MM.1S (cell line): ENCODE results near the gene USP30.

Experiments used
- DNase-seq: peaks from one replicate; pipeline ENCODE4 v3.0.0-alpha.2; 2015
- H2AFZ ChIP-seq: fragments of 300-600 bp; sonication (generic); 2 replicates; pipeline ENCODE4 v1.6.0; 2016; ENCODE audit warnings: antibody characterized with exemption, low read length
- H3F3A ChIP-seq: fragments of 300-600 bp; sonication (generic); 2 replicates; pipeline ENCODE4 v1.6.1; 2016; ENCODE audit warnings: mild to moderate bottlenecking, antibody characterized with exemption, low read length, moderate library complexity, mixed read lengths; ENCODE audit not compliant: insufficient read depth
- H3K27ac ChIP-seq: fragments of 300-600 bp; sonication (generic); 2 replicates; pipeline ENCODE4 v1.5.1; 2016; ENCODE audit warnings: mild to moderate bottlenecking, low read length
- H3K27me3 ChIP-seq: fragments of 300-600 bp; sonication (generic); replicated peaks from 2 replicates; pipeline ENCODE4 v1.6.0; 2016; ENCODE audit warnings: low read length; ENCODE audit not compliant: insufficient read depth
- H3K36me3 ChIP-seq: fragments of 300-600 bp; sonication (generic); replicated peaks from 2 replicates; pipeline ENCODE4 v1.6.1; 2016; ENCODE audit warnings: mild to moderate bottlenecking, low read length, mixed read lengths; ENCODE audit not compliant: insufficient read depth
- H3K4me1 ChIP-seq: fragments of 300-600 bp; sonication (generic); 2 replicates; pipeline ENCODE4 v1.6.1; 2016; ENCODE audit warnings: low read length, mixed read lengths
- H3K4me2 ChIP-seq: fragments of 300-600 bp; sonication (generic); 2 replicates; pipeline ENCODE4 v1.6.0; 2016; ENCODE audit warnings: low read depth, low read length
- H3K4me3 ChIP-seq: fragments of 300-600 bp; sonication (generic); 2 replicates; pipeline ENCODE4 v1.5.1; 2016; ENCODE audit warnings: low read length, mixed read lengths
- H3K79me2 ChIP-seq: fragments of 300-600 bp; sonication (generic); 2 replicates; pipeline ENCODE4 v1.6.1; 2016; ENCODE audit warnings: mixed run types, low read length, mixed read lengths
- H3K9ac ChIP-seq: fragments of 300-600 bp; sonication (generic); 2 replicates; pipeline ENCODE4 v1.6.1; 2016; ENCODE audit warnings: low read length, mixed read lengths
- H3K9me2 ChIP-seq: fragments of 300-600 bp; sonication (generic); replicated peaks from 2 replicates; pipeline ENCODE4 v1.6.1; 2016; ENCODE audit warnings: mild to moderate bottlenecking, low read length, mixed read lengths; ENCODE audit not compliant: insufficient read depth
- H3K9me3 ChIP-seq: fragments of 300-600 bp; sonication (generic); replicated peaks from 2 replicates; pipeline ENCODE4 v1.6.1; 2016; ENCODE audit warnings: mild to moderate bottlenecking, low read length, mixed read lengths; ENCODE audit not compliant: insufficient read depth
- H4K20me1 ChIP-seq: fragments of 300-600 bp; sonication (generic); 2 replicates; pipeline ENCODE4 v1.6.1; 2016; ENCODE audit warnings: mild to moderate bottlenecking, low read length, moderate library complexity, mixed read lengths; ENCODE audit not compliant: insufficient read depth
- EZH2 ChIP-seq: fragments of 300-600 bp; sonication (generic); optimal IDR thresholded peaks from 2 replicates; pipeline ENCODE3; 2017; ENCODE audit warnings: low read depth, mild to moderate bottlenecking, antibody characterized with exemption, low read length, mixed read lengths
- EZH2phosphoT487 ChIP-seq: fragments of 300-600 bp; sonication (generic); IDR thresholded peaks from 2 replicates; pipeline ENCODE4 v1.6.1; 2018; ENCODE audit warnings: antibody characterized with exemption, low read length
- TF ChIP-seq, protein P1 (sequence below): fragments of 300-600 bp; sonication (generic); IDR thresholded peaks from 2 replicates; pipeline ENCODE4 v1.5.1; 2016; ENCODE audit warnings: antibody characterized with exemption, low read length, mixed read lengths

USP30 gene

DNA sequence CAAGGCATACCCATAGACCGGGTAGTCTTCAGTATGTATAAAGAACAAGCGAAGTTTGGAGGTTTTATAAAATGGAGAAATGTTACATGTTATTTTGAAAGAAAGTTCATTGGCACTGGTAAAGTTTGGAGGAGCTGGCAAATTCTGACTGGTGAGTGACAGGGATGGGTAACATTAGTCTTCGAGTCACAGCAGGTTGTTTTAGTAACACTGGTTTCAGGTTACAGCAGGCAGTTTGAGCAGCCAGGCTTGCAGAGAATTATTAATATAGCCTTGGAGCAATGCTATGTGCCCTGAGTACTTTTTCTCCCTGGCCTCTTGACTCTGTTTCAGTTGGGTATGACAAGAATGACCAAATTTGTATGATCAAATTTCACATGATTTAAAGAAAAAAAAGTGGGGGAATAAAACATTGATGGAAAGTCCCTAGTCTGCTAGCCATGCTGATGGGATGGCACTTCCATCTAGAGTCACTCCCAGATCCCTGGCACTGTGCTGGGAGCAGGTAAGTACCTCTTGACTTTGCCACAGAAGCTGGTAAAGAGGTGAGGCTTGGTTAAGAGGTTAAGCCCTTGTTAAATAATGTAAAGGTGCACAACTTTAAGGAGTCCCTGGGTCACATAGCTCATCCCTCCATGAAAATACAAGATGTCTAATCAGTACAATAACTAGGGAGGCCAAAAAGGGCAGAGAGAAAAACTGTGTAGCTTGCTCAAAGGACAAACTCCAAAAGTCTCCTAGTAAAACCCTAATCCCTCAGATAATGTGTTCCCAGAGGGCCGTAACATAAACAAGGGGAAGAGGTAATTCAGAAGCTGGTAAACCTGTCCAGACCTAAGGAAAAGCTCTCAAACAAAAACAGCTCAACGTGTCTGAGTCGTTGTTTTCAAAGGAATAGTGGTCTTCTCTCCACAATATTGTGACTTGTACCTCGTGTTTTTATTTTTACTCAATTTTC lies 18.9 kb upstream of the USP30 start:
- no peaks in the 10 kb centered on the region for H3K9me2 ChIP-seq
- no peak overlapping the region for H3K27ac ChIP-seq
- no peak for DNase-seq
- no peaks in the 10 kb centered on the region for H3K79me2 ChIP-seq
- H3K27me3 ChIP-seq, result no peaks in the 10 kb centered on the region
- no peaks in the 10 kb centered on the region for H3K9me3 ChIP-seq
- H3K4me3 ChIP-seq, result no peak overlapping the region
- no peak overlapping the region for H2AFZ ChIP-seq
- no peaks in the 10 kb centered on the region for H3K36me3 ChIP-seq
- no peak overlapping the region for H3K9ac ChIP-seq
- H4K20me1 ChIP-seq, result no peaks in the 10 kb centered on the region
- TF ChIP-seq EZH2phosphoT487, result no peak
- TF ChIP-seq, protein P1, sequence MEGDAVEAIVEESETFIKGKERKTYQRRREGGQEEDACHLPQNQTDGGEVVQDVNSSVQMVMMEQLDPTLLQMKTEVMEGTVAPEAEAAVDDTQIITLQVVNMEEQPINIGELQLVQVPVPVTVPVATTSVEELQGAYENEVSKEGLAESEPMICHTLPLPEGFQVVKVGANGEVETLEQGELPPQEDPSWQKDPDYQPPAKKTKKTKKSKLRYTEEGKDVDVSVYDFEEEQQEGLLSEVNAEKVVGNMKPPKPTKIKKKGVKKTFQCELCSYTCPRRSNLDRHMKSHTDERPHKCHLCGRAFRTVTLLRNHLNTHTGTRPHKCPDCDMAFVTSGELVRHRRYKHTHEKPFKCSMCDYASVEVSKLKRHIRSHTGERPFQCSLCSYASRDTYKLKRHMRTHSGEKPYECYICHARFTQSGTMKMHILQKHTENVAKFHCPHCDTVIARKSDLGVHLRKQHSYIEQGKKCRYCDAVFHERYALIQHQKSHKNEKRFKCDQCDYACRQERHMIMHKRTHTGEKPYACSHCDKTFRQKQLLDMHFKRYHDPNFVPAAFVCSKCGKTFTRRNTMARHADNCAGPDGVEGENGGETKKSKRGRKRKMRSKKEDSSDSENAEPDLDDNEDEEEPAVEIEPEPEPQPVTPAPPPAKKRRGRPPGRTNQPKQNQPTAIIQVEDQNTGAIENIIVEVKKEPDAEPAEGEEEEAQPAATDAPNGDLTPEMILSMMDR, result no peak
- no peak for TF ChIP-seq EZH2
- no peaks in the 10 kb centered on the region for H3F3A ChIP-seq
- H3K4me1 ChIP-seq, result no peaks in the 10 kb centered on the region
- H3K4me2 ChIP-seq, result no peak overlapping the region

DNA sequence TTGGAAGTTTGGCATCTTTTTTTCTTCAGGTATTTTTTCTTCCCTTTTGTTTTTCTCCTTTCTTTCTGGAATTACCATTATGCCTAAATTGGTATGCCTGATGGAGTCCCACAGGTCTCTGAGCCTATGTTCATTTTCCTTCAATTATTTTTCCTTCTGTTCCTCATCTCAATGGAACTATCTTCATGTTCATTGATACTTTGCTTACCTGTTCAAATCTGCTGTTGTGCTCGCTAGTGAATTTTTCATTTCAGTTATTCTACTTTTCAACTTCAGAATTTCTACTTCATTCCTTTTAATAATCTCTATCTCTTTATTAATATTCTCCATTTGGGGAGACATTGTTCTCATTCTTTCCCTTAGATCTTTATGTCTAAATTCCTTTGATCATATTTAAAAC lies 15.4 kb upstream of the USP30 start:
- Histone ChIP-seq H3K79me2 (no peaks in the 10 kb centered on the region), H3K9me2 (no peaks in the 10 kb centered on the region), H3K9ac (no peak overlapping the region), H2AFZ (no peak overlapping the region), H3K27me3 (no peaks in the 10 kb centered on the region), H3K9me3 (no peaks in the 10 kb centered on the region), H4K20me1 (no peaks in the 10 kb centered on the region), H3K4me3 (no peak overlapping the region), H3F3A (no peaks in the 10 kb centered on the region), H3K27ac (no peak overlapping the region), H3K4me1 (no peaks in the 10 kb centered on the region), H3K36me3 (no peaks in the 10 kb centered on the region), H3K4me2 (no peak overlapping the region)
- TF ChIP-seq, protein P1, result no peak
- TF ChIP-seq EZH2 (no peak), EZH2phosphoT487 (no peak)
- DNase-seq, result no peak

DNA sequence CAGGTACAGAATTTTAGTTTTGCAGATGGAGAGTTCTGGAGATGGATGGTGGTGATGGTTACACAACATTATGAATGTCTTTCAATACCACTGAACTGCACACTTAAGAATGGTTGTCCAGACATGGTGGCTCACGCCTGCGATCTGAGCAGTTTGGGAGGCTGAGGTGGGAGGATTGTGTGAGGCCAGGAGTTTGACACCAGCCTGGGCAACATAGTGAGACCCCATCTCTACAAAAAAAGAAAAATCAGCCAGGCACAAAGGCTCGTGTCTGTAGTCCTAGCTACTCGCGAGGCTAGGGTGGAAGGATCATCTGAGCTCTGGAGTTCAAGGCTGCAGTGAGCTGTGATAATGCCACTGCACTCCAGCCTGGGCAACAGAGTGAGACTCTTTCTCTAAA lies 8.1 kb upstream of the USP30 start:
- Histone ChIP-seq H3K27ac (no peak overlapping the region), H3K9me3 (no peaks in the 10 kb centered on the region), H3F3A (no peaks in the 10 kb centered on the region), H2AFZ (no peak overlapping the region), H3K4me3 (no peak overlapping the region), H3K9ac (no peak overlapping the region), H3K27me3 (no peaks in the 10 kb centered on the region), H4K20me1 (no peaks in the 10 kb centered on the region), H3K36me3 (no peaks in the 10 kb centered on the region), H3K4me2 (no peak overlapping the region), H3K9me2 (no peaks in the 10 kb centered on the region), H3K4me1 (no peaks in the 10 kb centered on the region), H3K79me2 (no peaks in the 10 kb centered on the region)
- TF ChIP-seq EZH2phosphoT487 (no peak), EZH2 (no peak)
- TF ChIP-seq, protein P1, result no peak
- DNase-seq, result no peak
